ENCODE results near the gene TP53.

GRCh38 chr17:7717756-7718350 lies 30.6 kb upstream of the TP53 start:
- TF ChIP-seq POLR2A (IDR thresholded peaks at IDR 0.05; ENCODE audit: low read depth, low read length) (no peak), TAF1 (IDR thresholded peaks at IDR 0.05; ENCODE audit: low read depth, low read length) (no peak)
